ENCODE results near the gene ITM2B.

Gene ITM2B

GRCh38 chr13:48260970-48261369 is 28.0 kb downstream of the ITM2B start:
- no peak for DNase-seq (ENCODE audit: low spot score)

GRCh38 chr13:48263196-48263595 is 30.2 kb downstream of the ITM2B start:
- DNase-seq (ENCODE audit: low spot score), result no peak

GRCh38 chr13:48264058-48264457 is 31.1 kb downstream of the ITM2B start:
- no peak for DNase-seq (ENCODE audit: low spot score)

GRCh38 chr13:48265217-48265815 is 32.3 kb downstream of the ITM2B start:
- DNase-seq (ENCODE audit: low spot score), result peak; percentile 3

- no peak for DNase-seq (ENCODE audit: low spot score)
Observed at GRCh38 chr13:48266150-48266549, 33.1 kb downstream of the ITM2B start.

GRCh38 chr13:48266701-48267639 is 34.0 kb downstream of the ITM2B start:
- DNase-seq (ENCODE audit: low spot score), result no peak

GRCh38 chr13:48268019-48268418 is 35.0 kb downstream of the ITM2B start:
- no peak for DNase-seq (ENCODE audit: low spot score)

- no peak for DNase-seq (ENCODE audit: low spot score)
Observed at GRCh38 chr13:48273346-48273745, 40.3 kb downstream of the ITM2B start.

GRCh38 chr13:48275507-48275906 is 42.5 kb downstream of the ITM2B start:
- DNase-seq (ENCODE audit: low spot score), result no peak

GRCh38 chr13:48278806-48279205 is 45.8 kb downstream of the ITM2B start:
- no peak for DNase-seq (ENCODE audit: low spot score)

- DNase-seq (ENCODE audit: low spot score), result no peak
Observed at GRCh38 chr13:48281556-48281955, 48.5 kb downstream of the ITM2B start.

- no peak for DNase-seq (ENCODE audit: low spot score)
Observed at GRCh38 chr13:48291730-48292129, 58.7 kb downstream of the ITM2B start.

GRCh38 chr13:48292650-48293049 is 59.6 kb downstream of the ITM2B start:
- no peak for DNase-seq (ENCODE audit: low spot score)

GRCh38 chr13:48294653-48295052 is 61.6 kb downstream of the ITM2B start:
- DNase-seq (ENCODE audit: low spot score), result no peak

GRCh38 chr13:48295271-48295670 is 62.3 kb downstream of the ITM2B start:
- no peak for DNase-seq (ENCODE audit: low spot score)

GRCh38 chr13:48296528-48296927 is 63.5 kb downstream of the ITM2B start:
- DNase-seq (ENCODE audit: low spot score), result no peak

GRCh38 chr13:48297131-48297786 is 64.3 kb downstream of the ITM2B start:
- DNase-seq (ENCODE audit: low spot score), result no peak

GRCh38 chr13:48299591-48299990 is 66.6 kb downstream of the ITM2B start:
- no peak for DNase-seq (ENCODE audit: low spot score)

- DNase-seq (ENCODE audit: low spot score), result no peak
Observed at GRCh38 chr13:48302871-48303358, 69.9 kb downstream of the ITM2B start.

- DNase-seq (ENCODE audit: low spot score), result peak; percentile 89
Observed at GRCh38 chr13:48303359-48304142, 70.5 kb downstream of the ITM2B start, which contains the start of gene RB1. Gene RB1 (plus strand): TSS chr13:48303751. CDS start chr13:48303913, 162 bp downstream.

- DNase-seq (ENCODE audit: low spot score), result peak; percentile 13
Observed at GRCh38 chr13:48304143-48304876, 71.3 kb downstream of the ITM2B start.

Data from CD4-positive, alpha-beta T cell treated with Interleukin-15 for 4 hours (primary cell).